GM21423 (cell line): ENCODE measurements around the gene GPR107.
A peak's percentile ranks its signal among the peaks of the same experiment; 100 is the strongest.

Source experiments
- ATAC-seq: cut with Tn5 transposase; IDR thresholded peaks from one replicate; pipeline ENCODE4 v1.9.1; 2021; ENCODE audit warnings: mild to moderate bottlenecking, moderate library complexity; ENCODE audit not compliant: unreplicated experiment

GPR107 gene

DNA sequence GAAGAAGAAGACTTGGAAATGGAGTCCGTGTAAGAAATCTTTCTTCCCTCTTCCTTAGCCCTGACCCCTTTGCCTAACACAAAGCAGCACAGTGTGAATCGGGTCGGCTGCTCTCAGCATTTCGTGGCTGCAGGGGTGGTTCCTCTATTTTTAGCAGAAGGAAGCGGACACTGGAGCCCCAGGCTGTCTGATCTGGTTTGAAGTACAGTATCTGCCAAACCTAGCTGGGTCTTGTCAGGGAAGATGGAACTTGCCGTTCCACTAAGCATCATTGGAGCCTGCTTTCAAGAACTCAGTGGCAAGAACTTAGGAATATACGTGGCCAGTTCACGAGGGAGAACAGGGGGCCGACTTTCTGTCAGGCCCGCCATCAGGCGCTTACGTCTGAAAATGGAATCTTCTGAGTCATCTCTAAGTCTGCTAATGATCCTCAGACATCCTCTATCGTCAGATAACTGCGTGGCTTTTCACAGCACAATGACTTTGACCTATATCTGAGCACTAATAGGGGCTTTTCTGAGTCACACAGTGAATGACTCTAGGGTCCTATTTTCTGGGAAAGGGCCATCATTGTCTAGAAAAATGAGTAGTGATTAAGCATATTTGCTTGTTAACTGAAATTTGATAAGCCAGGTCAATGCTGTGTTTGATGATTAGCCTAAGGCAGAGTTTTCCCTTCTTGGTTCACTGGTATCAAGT lies 75.2 kb downstream of the GPR107 start:
- ATAC-seq, result peak; percentile 59

DNA sequence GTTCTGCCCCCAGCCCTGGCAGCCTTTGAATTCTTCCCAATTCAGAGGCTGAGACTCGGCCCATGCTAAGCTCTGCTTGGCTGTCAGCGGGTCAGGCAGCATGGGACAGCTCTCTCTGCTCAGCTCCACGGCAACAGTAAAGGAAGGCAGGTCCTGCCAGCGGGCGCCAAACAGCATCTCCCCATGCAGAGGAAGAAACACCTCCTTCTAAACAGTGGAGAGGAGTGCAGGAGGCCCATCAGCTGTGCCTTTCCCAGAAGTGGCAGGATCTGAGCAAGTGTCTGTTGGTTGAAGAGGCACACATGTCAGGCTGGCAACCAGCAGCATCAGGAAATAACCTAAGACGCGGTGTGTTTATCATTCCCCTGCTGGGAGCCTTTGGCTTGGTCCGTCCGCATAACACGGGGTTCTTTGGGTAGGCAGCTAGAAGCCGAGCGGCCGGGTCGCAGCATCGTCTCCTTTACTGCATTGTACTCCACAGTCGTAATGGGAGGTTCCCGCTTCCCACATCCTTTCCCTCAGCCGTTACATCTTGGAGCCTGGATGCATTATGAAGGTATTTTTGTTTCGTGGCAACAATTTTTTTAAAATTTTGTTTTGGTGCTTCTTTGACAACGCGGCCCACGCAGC lies 75.8 kb downstream of the GPR107 start:
- no peak for ATAC-seq

DNA sequence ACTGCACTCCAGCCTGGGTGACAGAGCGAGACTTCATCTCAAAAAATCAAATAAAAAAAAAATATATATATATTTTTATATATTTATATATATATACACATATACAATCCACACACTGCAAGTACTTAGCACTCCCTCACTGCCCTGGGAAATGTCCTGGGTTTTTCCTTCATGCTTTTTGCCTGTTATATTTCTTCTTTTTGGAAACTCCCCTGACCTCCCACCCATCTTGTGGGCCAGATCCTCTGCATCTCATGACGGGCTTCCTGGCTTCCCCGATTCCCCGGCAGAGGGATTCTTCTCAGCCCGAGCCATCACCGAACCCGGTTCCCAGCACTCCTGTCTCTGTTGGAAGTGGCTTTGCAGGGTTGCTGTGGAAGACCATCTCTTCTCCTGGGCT lies 79.0 kb downstream of the GPR107 start:
- ATAC-seq, result no peak

DNA sequence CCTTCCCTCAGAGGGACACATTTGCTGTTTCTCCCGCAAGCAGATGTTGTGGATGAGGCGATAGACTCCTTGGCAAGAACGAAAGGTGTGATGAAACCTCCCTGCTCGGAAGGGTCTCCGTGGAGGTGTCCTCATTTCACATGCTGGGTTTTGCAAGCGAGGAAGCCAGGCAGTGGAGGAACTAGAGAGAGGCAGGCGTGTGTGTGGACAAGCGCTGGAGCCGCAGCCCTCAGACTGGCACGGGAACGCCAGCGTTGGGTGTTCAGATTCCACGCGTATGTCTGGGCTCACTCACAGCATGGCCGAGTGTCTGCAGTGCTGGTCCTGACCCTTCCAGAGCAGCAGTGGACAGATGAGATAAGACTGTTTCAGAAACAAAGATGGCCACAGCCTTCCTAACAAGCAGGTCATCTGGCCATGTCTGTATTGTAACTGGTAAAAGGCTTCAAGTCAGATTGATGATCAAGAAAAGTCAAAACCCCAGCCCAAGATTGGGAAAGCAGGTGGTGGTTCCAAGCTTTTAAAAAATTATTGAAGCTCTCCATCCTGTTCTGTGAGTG lies 83.5 kb downstream of the GPR107 start:
- ATAC-seq, result no peak

DNA sequence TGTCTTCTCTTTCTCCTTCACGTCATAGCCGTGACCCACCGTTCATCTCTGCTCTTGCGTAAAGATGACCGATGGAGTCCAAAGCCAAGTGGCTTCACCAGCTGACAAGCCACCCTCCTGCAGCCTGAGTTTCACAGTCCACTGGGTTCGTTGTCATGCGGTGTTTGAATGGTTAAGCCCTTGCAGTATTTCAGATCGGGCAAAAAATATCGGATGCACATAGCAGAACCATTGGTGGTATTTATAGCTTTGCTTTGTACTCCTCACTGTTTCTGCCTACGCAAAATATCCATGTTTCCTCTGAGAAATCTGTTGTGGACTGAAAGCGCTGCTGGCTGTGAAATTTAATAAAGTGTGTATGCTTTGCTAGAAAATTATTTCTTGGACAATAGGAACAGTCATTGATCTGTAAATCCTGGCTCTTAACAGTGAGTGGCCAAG lies 84.0 kb downstream of the GPR107 start:
- ATAC-seq, result no peak

DNA sequence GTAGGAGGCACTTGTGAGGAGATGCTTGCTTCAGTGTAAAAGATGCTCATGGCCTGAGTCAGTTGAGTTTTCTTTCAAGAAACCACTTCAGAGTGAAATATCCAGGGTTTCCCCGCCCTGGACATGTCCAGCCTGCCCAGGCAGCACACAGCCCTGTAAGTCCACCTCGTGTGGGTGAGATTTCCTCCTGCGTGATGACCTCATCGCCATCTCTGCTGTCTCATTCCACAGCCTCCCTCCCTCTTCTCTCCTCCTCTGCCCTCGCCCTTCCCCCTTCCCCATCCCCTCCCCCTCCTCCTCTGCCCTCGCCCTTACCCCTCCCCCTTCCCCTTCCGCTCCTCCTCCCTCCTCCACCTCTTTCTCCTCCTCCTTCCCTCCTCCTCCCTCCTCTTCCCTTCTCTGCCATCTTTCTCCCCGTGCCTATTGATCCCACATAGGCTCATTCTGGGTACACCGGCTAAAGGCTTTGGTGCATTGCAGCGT lies 84.5 kb downstream of the GPR107 start:
- ATAC-seq, result no peak

DNA sequence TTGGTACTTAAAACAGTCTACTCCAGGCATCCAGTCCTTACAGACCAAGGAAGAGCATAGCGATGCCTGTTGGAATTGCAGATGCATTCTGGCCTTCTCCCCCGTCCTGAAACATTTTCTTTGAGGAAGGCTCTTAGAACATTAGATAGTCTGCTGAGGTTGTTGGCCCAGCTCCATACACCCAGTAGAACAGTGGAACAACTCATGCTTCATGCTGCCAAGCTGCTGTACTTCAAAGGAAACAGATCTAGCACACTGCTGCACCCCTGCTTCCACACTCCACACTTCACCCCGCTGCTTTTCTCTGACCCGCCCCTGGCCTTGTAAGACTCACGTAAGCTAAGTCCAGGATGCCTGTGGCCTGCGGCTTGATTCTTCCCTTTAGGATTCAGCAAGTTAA lies 85.1 kb downstream of the GPR107 start:
- no peak for ATAC-seq

DNA sequence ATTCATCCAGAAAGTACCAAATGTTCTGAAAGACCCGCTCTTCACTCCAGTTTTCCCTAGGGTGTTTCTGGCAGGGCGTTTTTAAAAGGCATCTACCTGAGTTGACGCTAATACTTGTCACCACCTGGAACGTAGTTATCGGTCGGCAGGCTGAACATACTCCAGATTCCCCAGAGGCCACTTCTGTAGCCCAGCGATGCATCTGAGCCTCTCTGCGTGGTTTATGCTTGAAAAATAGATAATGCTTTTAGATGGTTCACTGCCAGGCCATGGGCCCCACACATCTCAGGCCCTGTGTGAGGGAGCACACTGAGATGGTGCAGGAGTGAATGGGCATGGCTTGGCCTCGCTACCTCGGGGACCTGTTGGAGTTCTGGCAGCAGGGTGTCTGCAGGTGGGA lies 85.5 kb downstream of the GPR107 start:
- no peak for ATAC-seq

DNA sequence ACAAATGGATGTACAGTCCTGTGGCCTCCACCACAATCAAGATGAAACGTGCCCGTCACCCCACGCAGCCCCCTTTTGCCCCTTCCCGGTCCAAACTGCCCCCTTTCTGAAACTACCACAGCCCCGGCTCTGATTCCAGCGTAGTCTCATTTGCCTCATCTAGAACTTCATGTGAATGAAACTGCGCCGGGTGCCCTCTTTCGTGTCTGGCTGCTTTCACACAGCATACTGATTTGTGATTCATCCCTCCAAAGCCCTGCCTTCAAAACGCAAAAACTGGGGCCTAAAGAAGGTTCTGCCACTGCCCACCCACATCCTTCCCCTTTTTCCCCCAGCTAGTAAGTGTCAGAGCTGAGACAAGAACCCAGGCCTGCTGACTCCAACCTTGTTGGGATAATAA lies 87.0 kb downstream of the GPR107 start:
- ATAC-seq, result no peak

DNA sequence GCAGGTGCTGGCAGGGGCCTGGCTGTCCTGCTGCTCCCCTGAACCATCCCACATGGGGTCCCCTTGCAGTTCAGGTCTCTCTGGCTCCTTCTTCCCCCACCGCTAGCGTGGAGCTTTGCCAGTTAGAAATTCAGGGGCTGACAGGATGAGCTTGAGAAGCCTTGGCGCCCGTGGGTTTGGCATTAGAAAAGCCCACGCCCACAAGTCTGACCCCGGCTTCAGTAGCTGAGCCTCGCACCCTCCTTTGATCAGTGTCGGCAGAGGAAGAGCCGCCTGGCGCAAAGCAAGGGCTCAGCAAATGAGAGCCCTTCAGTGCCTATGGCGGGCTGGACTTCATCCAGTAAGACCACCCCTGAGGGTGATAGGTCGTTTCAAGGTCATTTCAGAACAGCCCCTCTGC lies 88.3 kb downstream of the GPR107 start:
- ATAC-seq, result no peak

DNA sequence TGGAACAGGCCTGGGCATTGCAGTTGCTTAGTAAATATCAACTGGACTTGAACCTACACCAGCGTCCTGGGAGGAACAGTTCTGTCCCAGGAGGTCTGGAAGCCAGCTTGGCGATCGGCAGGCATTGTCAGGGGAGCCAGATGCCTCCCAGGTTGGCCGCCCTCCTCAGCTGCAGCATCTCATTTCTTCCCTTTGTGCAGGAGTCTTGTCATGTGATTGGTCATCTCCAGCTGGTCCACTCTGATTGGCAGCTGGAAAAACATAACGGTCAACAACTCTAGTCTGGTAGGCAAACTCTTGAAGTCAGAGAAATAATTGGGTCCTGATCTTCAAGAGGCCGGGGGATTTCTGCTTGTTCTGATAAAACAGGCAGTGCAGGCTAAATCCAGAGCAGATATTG lies 88.9 kb downstream of the GPR107 start:
- ATAC-seq, result no peak

DNA sequence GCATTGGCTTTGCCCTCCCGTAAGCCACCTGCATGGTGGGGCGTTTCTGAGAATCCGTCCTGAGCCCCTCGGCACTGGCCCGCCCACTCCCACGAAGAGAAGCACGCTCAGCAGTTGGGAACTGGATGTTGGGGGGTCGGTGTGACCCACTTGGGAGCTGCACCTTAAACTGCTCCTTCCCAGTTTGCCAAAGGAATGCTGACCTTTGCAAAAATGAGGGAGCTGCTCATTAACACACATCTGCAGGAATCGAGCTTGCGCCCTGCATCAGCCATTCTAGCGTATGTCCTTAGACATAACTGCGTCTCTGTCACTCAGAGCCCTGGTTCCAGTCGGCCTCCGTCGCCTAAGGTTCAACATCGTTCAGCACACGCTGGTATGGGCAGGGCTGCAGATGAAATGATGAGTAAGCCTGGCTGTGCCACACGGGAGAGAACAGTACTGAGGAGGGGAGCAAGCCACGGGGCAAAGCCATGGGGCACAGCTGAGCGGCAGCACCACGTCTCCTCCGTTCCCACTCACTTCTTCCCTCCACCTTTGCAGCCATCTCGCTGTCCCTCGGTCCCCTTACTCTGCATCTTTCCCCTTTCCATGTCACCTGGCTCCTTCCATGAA lies 89.7 kb downstream of the GPR107 start:
- ATAC-seq, result no peak

DNA sequence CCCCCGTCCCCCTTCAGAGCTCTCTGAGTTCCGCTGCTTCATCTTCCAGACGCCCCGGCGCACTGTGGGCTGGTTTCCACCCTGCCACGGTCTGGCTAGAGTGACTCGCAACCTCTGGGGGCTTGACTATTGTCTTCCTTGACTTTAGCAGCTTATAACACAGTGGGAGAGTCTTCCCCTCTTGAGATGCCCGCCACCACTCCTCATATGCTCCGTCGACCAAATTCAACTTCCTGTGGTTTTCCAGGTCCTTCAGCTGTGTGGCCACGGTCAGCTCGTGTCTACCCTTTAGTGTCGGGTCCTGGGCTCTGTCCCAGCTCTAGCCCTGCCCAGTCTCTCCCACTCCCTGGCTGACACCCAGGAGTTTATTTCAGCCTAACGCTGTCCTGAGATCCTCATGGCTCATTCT lies 90.3 kb downstream of the GPR107 start:
- ATAC-seq, result no peak

DNA sequence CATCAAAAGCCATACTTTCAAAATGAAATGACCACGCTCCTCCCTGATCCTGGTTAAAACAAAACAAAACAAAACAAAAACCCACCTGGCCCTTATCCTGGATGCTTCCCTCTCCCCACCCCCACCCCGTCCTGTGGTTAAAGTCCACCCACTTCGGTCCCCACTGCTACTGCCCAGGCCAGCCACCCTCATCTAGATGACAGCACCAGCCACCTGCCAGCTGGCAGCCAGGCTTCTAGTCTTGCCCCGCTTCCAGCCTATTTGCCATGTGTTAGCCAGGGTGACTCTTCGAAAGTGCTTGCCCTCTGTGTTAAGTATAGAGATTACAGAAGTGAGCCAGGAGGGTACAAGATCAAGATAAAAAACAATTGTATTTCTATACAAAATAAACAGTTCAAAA lies 91.0 kb downstream of the GPR107 start:
- ATAC-seq, result no peak

DNA sequence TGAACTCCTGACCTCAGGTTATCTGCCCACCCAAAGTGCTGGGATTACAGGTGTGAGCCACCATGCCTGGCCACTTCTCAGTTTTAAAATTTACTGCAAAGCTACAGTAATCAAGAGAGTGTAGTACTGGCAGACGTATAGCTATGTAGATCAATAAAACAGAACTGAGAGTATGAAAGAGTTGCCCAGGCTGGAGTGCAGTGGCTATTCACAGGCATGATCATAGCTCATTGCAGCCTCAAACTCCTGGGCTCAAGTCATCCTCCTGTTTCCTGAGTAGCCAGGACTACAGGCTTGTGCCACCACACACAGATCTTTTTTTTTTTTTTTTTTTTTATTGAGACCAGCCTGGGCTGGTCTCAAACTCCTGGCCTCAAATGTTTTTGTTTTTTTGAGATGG lies 92.0 kb downstream of the GPR107 start:
- no peak for ATAC-seq

DNA sequence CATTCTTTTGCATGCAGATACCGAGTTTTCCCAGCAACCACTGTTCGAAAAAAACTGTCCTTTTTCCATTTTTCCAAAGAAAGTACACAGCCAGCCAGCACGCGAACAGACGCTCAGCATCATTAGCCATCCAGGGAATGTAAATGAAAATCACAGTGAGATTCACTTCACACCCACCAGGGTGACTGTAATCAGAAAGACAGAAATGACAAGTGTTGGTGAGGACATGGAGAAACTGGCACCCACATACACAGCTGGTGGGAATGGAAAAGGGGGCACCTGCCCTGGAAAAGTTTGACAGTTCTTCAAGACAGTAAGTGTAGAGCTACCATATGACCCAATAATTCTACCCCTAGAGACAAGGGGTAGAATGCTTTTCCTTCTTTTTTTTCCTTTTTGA lies 93.5 kb downstream of the GPR107 start:
- ATAC-seq, result no peak

DNA sequence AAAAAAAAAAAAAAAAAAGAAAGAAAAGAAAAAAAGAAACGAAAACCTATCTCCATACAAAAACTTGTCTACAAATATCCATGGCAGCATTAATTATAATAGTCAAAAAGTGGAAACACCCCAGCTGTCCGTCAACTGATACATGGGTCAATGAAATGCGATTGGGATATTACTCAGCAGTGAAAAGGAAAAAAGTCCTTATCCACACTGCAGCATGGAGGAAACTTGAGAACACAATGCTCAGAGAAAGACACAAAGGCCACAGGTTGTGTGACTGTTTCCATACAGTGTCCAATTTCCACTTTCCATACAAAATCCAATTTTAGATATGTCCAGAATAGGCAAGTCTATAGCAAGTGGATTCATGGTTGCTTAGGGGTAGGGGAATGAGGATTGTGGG lies 94.2 kb downstream of the GPR107 start:
- no peak for ATAC-seq

DNA sequence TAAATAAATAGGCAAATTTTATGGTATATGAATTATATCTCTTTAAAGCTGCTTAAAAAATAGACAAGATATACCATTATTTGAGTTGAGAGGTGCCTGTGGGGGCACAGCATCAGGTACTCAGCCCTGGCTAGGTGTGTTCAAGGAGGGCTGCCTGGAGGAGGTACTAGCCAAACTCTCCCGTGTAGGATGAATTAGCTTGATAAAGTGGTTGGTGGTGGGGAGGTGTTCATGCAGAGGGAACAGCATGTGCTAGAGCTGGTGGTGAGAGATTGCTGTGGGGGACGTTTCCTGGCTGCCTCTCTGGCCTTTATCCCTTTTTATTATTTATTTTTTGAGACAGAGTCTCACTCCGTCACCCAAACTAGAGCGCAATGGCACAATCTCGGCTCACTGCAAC lies 95.3 kb downstream of the GPR107 start:
- no peak for ATAC-seq

DNA sequence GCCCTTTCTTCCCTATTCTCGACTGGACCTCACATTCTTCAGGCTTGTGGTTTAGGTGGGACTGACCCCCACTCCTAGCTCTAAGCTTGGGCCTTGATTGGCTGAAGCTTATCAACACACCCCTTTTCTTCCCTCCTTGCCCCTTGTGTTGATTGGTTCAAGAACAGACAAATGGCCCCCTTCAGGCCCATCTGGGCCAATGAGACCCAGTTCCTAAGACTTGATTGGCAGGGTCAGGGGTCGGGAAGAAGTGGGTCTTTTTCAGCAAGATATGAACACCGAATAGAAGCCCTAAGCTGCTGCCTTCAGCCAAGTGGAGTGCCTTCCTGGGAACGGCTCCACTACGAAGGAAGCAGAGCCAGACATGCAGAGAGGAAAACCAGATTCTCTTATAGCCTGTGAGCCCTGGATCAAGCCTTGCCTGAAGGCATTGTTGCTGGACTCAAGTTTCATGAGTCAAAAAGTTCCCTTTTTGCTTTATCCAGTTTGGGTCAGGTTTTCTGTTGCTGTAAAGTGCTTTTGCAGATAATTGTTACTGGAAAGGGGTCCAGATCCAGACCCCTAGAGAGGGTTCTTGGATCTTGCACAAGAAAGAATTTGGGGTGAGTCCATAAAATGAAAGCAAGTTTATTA lies 96.1 kb downstream of the GPR107 start:
- no peak for ATAC-seq

DNA sequence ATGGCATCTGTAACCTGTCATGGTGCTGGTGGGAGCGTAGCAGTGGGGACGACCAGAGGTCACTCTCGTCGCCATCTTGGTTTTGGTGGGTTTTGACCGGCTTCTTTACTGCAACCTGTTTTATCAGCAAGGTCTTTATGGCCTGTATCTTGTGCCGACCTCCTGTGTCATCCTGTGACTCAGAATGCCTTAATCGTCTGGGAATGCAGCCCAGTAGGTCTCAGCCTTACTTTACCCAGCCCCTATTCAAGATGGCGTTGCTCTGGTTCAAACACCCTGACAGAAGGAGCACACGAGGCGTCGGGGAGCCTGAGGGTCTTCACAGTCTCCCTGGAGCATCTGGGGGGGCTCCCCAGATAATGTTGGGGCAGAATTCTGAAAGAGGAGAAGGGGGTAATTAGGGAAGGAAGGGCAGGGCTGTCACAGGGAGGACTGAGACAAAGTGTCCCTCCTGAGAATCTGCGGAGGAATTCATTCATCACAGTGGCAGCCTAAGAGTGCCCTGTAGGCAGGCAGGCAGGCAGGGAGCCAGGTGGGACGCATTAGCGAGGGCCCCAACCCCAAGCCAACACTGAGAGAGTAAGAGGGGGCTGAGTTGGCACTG lies 97.2 kb downstream of the GPR107 start:
- ATAC-seq, result no peak

DNA sequence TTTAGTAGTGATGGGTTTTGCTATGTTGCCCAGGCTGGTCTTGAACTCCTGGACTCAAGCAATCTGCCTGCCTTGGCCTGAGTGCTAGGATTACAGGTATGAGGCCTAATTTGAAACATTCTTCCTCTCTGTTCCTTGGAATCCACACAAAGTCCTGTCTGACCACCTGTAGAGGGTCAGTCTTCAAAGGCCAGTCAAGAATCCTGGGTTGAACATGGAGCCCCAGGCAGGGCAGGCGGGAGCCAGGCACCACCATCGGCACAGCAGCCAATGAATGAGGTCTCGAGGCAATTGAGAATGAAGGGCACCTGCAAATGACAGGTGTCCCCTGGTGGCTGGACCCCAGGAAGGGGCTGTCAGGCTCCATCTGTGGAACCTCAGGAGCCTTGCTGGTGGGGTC lies 101.1 kb downstream of the GPR107 start:
- no peak for ATAC-seq
